Medulla oblongata (tissue), 1 donor: Measurements from ENCODE around the gene PGM5.
"Not testable (repeated sequence)": the region's sequence is repeated elsewhere in the genome, so short reads cannot be mapped to it uniquely, and the experiment has no call there.

Source experiments
- DNase-seq: peaks from one replicate; pipeline ENCODE4 v3.0.0-alpha.2; 2015; ENCODE audit errors: extremely low spot score

PGM5 gene

DNA sequence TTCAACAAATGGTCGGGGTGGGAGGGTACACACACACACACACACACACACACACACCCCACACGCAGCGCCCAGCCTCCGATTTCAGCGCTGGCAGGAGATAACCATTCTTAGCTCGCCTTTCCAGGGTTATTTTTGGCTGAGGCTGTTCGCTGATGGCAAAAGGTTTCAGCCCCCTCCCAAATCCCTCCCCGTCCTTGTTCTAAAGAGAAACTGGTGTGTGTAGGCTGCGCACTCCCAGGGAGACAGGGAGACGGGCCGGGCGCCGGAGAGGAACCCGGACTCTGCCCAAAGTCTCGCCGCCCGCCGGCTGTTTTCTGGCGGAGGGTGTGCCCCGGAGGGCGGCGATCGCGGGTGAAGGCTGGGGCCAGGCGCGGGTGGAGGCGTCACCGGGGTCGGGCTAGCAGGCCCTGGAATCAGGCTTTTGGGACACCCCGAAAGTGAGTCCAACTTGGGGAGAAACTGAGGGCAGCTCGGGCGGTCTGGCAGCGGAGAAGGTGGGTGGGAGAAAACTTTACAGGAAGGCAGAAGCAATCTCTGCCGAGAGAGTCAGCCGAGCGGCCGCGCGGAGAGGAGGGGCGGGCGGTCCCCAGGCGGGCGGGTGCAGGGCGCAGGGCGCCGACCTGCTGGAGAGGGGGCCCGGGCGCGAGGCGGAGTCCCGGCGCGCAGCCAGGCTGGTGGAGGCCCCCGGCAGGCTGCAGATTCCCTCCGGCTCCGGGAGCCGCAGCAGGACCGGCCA, at the start of gene PGM5:
Gene PGM5 (plus strand): TSS at position 232 of the 739 bp plus-strand sequence. CDS start 517 bp downstream, outside the sequence.
- not testable (repeated sequence) for DNase-seq

DNA sequence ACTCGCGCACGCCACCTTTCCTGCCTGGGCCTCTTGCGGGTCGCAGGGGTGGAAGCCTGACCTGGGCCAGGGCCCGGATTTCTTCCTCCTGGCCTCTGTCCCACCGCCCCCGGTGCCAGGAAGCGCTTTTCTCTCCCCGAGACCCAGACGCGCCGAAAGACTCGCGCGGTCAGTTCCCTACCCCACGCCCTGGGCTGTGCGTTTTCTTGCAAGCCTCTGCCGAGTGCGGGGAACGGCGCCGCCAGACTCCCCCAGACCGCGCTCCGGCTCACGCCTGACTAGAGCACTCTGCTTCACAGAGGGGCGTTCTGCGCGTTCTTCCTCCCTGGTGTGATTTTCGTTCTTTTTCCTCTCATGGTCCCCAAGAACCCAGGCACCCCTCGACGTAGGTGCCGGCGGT, 49.3 kb upstream of the PGM5 start:
- DNase-seq, result not testable (repeated sequence)

DNA sequence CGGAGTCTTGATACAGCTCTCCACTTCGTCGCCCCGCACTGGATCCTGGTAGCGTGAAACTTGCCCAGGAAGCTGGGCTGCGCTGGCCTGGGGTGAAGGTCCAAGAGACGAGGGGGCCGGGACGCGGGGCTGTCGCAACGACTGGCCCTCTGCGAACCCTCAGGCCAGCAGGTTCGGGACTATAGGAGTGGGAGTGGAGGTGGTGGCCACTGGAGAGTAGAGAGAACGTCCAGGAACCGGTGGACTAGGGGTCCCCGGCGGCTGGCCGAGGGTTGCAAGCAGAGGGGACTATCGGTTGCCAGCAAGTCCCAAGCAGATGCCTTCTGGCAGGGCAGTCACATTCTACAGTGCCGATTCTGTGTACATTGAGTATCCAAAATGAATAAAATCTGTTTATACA, 48.8 kb upstream of the PGM5 start:
- not testable (repeated sequence) for DNase-seq

DNA sequence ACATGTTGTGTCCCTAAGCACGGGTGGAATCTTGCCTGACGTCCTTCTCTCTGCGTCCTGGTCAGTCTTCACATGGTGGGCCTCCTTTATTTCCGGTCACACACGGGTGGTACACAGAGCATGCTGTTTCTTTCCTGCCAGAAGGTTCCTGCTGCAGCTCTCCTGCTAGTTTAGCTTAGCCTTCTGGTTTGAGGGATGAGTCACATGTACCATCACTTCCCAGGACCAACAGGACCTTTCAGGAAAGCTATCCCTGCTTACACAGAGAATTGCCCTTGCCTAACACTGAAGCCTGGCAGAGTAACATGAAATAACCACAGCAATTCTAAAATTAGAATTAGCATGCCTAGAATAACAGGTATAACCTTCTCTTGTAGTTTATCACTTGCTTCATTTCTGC, 45.2 kb upstream of the PGM5 start:
- DNase-seq, result not testable (repeated sequence)

DNA sequence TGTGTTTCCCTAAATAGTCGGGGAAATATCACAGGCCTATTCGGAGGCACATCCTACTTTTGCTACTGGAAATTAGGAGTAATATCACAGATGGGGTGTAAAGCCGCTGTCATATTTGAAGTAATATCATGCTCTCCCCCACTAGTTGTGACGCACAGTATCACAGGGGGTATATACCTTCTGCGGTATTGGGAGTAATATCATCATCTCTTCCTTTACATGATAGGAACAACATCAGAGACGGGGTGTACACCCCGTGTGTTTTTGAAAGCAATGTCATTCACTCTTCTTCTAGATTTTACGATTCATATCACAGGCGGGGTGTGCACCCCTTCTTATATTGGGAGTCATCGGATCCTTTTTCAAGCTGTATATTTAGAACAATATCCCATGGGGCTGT, 38.2 kb upstream of the PGM5 start:
- DNase-seq, result not testable (repeated sequence)

DNA sequence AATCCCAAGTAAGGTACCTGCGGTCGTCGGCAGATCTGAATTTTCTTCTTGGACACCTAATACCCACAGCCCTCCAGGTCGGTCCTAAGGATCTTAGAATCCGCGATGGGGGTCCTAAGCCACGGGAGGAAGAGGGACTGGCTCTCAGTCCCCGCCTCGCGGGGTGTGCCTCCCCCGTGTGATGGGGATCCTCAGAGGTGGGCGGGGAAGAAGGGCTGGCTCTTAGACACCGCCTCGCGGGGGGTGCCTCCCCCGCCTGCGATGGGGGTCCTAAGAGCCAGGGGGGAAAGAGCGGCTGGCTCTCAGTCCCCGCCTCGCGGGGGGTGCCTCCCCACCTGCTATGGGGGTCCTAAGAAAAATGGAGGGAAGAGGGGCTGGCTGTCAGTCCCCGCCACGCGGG, 32.7 kb upstream of the PGM5 start:
- DNase-seq, result not testable (repeated sequence)

DNA sequence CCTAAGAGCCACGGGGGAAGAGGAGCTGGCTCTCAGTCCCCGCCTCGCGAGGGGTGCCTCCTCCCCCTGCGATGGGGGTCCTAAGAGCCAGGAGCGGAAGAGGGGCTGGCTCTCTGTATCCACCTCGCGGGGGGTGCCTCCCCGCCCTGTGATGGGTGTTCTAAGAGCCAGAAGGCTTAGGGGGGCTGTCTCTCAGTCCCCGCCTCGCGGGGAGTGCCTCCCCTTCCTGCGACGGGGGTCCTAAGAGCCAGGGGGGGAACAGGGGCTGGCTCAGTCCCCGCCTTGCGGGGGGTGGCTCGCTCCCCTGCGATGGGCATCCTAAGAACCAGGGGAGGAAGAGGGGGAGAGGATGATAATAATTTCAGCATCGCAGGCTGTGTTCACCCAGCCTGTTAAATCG, 31.9 kb upstream of the PGM5 start:
- not testable (repeated sequence) for DNase-seq

DNA sequence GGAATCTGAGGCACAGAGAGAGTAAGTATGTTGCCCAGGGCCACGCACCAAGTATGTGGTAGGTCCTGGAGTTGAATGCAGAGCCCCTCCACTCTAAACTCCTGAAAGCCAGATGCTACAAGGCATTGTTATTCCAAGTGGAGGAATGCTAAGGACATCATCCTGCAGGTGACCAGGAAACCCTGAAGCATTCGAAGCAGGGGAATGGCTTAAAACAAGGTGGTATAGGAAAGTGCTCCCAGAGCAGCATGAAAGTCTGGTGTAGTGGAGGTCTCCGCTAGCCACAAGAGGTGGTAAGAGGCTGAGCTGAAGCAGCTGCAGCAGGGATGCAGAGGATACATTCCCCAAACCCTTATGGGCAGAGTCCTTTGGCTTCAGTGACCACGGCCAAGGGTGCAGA, 27.3 kb upstream of the PGM5 start:
- not testable (repeated sequence) for DNase-seq

DNA sequence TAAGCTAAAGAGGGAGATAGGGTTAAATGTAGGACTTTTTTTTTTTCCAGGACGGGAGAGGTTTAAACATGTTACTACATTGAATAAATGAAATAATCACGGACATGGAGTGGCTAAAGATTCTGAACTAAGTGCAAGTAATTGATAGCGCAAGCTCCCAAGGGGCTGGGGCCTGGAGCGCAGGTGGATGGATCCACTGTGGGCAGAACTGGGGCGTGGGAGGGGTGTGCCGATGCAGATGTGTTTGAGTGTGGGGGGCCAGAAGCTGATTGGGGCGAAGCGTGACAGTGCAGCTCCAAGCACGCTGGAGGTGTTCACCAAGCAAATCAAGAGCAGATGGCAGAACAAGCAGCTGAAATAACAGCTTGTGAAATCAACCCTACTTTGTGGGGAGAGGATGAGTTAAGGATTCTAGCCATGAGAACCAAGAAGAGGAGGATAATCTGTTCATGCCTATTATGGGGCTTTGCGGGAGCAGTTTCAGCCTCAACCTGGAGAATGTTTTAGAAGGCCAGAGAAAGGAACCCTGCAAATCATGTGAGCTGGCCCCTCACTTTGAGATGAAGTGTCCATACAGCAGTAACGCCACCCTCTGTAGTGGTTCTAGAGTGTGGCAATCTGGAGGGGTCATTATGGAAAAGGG, 25.8 kb upstream of the PGM5 start:
- DNase-seq, result not testable (repeated sequence)

DNA sequence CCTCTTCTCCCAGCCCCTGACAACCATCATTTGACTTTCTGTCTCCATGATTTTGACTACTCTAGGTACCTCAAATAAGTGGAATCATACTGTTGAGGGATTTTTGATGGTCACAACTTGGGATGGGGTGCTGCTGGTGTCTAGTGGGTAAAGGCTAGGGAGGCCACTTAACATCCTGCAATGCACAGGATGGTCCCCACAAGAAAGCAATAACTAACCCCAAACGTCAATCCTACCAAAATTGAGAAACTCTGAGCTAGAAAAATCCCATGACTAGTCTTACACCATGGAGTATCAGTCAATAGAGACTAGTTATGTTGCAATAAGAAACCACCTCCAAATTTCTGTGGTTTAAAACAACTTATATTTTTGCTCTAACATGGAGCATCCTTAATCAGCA, 24.3 kb upstream of the PGM5 start:
- DNase-seq, result not testable (repeated sequence)

DNA sequence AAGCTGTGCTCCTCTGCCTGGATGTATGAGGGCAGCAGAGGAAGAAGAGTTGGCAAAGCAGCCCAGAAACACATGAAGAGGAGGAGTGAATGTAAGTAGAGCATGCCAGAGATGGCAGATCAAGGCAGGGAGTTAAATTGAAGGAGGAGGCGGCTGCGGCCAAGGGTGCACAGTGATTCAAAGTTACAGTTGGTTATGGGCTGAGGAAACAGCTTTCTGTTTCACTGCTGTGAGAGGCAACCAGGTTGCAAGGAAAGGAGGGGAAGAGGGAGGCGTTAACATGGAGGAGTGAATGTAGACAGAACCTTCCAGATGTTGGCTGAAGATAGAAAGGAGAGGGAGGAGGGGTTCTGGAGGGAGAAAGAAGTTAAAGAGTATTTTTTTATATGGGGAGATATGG, 20.5 kb upstream of the PGM5 start:
- not testable (repeated sequence) for DNase-seq

DNA sequence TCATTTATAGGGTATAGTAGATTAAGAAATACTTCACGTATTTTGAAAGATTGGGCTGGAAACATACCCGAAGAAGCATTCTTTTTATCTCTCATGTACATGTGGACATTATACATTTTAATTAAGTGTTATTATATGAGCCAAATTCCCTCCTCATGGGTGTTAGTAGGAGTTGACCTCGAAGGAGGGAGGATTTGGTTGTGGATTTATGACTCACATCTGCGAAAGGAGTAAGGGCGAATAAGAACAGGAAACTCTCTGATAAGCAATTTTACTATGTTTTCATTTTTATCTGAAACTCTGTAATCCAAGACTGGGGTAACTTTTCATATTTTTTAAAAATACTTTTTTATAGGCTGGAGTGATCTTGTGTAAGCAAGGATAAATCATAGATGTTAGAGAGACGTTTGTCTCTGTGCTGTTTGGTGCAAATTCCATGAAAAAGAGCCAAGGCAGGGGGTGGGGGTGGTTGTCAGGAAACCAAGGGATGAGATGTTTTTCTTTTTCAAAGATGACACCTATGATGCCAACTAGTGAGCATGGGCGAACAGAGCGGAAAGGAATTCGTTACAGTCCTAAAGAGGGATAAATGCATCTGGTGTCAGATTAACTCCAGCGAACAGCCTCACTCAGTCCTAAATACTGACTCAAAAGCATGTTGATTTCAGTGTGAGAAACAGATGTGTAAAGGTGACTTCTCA, 19.6 kb upstream of the PGM5 start:
- not testable (repeated sequence) for DNase-seq

DNA sequence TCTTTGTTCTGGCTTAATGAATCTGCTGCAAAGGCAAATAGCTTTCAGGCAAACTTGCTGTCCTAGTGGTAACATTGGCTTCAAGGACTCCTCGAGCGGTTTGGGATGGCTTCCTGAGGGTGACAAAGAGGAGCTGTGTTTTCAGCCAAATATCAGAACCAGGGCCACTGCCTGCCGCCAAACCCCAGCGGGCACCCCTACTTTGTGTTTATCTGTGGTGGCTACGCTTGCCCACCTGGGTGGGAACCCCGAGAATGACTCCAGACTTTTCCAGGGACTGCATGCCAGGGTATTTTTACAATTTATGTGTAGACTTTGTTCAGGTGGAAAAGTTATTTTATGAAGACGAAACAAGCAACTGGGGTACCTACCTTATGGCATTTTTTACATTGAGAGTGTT, 18.4 kb upstream of the PGM5 start:
- not testable (repeated sequence) for DNase-seq

DNA sequence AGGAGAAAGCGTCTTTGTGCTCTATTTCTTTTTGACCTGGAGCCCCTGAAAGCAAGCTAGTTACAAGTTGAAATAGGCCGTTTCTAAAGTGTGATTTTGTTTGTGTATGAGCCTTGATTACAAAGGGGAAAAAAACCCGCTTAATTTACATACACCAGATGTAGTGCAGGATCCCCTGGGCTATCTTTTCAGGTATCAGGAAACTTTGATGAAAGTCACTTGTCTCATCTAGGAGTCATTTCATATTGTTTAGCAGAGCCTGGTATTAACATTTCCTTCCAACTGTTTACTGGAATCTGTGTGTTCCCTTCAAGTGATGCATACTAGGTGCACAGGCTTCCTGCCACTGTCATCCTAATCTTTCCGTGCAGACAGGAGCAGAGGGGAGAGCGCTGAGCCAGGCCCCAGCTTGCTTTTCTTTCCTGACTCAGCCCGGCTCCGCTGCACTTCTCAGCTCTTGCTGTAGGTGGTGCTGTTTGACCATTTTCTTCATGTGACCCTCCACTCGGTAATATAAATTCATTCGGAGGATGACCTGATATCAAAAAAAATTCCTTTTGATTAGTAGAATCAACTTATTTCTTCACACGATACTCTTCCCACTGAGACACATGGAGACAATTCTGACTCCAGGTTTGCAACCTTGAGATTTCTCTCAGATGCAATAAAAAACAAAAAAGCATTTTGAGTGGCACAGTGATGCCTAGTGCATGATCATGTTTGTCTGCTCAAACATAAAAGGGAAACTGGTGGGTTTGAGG, 14.0 kb upstream of the PGM5 start:
- DNase-seq, result not testable (repeated sequence)

DNA sequence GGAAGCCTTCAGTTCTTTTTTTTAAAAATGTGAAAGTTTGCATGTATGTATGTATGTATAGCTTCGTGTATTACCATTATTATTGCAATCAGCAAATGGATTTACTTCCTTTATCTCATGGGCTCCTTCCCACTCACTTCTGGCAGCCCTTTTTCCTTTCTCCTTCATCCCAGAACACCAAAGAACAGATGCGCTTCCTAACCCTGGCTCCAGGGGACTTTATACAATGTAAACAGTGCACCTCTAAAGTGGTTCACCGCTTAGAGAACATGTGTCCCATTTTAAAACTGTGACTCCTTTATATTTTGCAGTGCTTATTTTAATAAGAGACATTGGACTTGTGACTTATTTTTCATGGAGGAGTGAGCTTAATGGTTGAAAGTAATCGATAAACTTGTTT, 13.2 kb upstream of the PGM5 start:
- DNase-seq, result not testable (repeated sequence)

DNA sequence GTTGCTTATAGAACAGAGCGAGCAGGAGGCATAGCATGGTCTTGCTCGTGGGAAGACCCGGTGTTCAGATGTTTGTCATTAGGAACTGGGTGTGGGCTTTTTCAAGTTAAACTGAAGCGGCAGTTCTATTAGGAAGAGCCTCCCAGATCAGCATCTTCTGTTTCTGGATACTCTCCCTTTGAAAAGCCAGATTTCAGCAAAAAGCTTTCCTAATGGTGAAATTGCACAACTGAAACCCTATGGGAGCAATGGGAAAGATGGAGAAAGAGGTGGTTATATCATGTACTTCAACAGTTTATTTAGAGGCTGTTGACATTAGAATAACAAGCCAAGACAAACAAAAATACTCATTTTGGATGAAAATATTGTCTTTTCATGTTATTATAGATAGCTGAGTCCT, 12.4 kb upstream of the PGM5 start:
- DNase-seq, result not testable (repeated sequence)

DNA sequence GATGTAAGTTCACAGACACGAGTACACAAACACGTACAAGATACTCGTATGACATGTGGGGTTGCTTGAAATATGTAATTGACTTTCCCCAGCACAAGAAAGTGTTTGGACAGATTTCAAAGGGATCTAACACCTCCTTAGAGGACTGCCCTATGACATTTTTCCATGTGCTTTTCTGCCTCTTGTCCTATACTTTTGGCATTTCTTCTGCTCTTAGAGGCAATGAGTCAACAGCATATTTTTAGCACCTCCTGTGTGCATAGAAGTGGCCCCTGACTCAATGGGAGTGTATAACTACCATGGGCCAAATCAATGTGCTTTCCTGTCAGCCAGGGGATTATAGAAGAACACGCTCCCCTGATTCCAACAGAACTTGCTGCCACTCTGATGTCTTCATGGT, 4.7 kb upstream of the PGM5 start:
- not testable (repeated sequence) for DNase-seq

DNA sequence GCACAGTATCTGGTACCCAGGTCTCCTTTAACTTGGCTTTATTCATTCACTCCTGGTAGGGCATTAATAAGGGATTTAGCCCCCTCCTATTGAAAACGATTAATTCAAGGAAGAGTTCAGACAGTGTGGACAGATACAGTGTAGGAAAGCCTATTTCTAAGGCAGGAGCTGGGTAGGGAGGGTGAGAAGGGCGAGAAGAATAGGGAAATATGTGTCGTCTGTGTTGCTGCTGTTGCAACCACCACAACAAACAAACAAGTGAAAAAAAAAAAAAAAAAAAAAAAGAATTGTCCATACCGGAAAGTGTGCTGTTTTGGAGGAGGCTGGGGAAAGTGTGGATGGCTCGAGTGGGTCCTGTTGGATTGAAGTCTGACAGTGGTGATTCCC, 425 bp upstream of the PGM5 start:
- DNase-seq, result not testable (repeated sequence)

DNA sequence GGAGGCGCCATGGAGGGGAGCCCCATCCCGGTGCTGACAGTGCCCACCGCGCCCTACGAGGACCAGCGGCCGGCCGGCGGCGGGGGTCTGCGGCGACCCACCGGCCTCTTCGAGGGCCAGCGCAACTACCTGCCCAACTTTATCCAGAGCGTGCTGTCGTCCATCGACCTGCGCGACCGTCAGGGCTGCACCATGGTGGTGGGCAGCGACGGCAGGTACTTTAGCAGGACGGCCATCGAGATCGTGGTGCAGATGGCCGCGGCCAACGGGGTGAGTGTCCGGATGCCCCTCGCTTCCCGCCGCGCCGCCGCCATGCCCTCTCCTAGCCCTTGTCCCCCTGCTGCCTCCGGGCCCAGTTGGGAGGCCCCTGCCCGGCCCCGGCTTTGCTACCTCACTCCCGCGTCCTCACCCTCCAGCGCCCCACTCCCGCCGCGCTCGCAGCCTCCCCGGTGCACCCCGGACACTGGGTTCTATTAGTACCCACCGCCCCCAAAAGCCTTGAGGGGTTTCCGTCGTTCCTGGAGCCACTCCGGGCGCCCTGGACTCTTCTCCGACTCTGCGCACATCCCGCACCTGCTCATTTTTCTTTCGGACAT, 806 bp downstream of the PGM5 start:
- not testable (repeated sequence) for DNase-seq

DNA sequence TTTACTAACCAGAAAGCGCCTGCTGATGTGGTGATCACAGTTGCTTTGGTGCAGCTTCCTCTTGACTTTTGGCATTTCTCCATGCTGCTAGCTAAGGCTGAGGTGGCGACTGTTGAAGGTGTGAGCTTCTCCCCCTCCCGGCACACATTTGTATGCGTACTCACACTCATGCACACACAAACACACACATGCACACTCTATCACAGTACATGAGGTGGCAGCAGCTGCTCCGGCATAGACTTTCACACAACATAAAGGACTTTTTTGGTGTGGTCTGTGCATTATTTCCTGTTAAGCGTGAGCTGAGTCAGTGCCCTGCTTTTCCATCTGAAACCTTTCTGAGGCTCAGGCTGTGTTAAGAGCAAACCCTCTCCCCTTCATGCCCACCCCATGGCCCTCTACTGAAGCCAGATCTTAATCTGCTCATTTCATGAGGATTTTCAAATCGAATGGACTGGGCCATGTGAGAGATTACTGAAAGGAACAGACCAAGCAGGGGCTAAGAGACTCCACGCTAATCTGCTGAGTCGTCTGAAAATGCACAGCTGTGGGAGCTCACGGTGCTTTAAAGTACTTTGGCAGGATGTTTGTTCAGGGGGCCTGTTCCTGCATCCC, 10.6 kb downstream of the PGM5 start:
- peak; percentile 14 for DNase-seq

DNA sequence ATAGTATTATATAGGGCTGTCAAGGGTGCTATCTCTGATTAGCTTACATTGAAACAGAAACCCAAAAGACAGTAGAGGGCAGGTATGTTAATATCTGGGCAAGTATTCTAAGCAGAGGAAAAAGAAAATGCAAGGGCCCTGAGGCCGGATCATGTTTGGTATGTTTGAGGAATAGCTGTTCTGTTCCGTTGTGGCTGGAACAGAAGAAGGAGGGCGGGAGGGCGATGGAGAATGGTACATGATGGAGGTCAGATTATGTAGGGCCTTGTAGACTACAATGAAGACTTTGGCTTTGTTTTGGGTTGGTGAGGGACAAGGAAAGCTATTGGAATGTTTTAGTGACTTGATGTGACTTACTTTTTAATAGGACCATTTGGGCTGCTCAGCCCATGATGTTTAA, 19.4 kb downstream of the PGM5 start:
- DNase-seq, result not testable (repeated sequence)
